Heart right ventricle (tissue), 16 donors: ENCODE measurements around the gene P2RX3. TPM values are rescaled to one million over a fixed set of nuclear protein-coding genes. Genes with fewer than 3 reads are reported as not detected.

Experiments used
- ATAC-seq, 8 donors: fragments of 200-7000 bp; cut with Tn5 transposase; one replicate each; pipeline ENCODE4 v1.9.1; 2020; ENCODE audit warnings: mild to moderate bottlenecking in 8 of 8, moderate library complexity in 8 of 8, moderate number of reproducible peaks in 1 of 8
- DNase-seq, 2 donors: peaks; one replicate each; pipeline ENCODE4 v3.0.0-alpha.2; 2020
- H3K27ac ChIP-seq, 10 donors: fragments of 200-600 bp; sonication (generic) in 2 of 10; one replicate each; pipeline versions ENCODE4 v1.5.0 to v1.8.0; 2020 to 2022; ENCODE audit warnings: mild to moderate bottlenecking in 3 of 10
- H3K27me3 ChIP-seq, 7 donors: fragments of 200-600 bp; one replicate each; pipeline ENCODE4 v1.8.0; 2021 to 2022; ENCODE audit warnings: mild to moderate bottlenecking in 2 of 7
- H3K36me3 ChIP-seq, 9 donors: fragments of 200-600 bp; sonication (generic) in 1 of 9; one replicate each; pipeline versions ENCODE4 v1.5.0 to v1.8.0; 2020 to 2022; ENCODE audit warnings: mild to moderate bottlenecking in 2 of 9
- H3K4me1 ChIP-seq, 9 donors: fragments of 200-600 bp; sonication (generic) in 1 of 9; one replicate each; pipeline versions ENCODE4 v1.5.0 to v1.8.0; 2020 to 2022; ENCODE audit warnings: mild to moderate bottlenecking in 4 of 9
- H3K4me3 ChIP-seq, 10 donors: fragments of 200-600 bp; sonication (generic) in 2 of 10; one replicate each; pipeline versions ENCODE4 v1.5.0 to v1.8.0; 2020 to 2022; ENCODE audit warnings: mild to moderate bottlenecking in 7 of 10, moderate library complexity in 2 of 10
- H3K9me3 ChIP-seq, 11 donors: fragments of 200-600 bp in 10 of 11; sonication (generic) in 2 of 11; one replicate each; pipeline versions ENCODE4 v1.5.0 to v1.8.0; 2013 to 2022; ENCODE audit warnings: mild to moderate bottlenecking in 2 of 11, control low read depth in 1 of 11, moderate library complexity in 1 of 11
- WGBS, 2 donors: extraction: QIAGEN DNeasy Blood & Tissue Kit; methylation state at CpG; one replicate each; pipeline ENCODE4 v1.1.7; 2013; ENCODE audit warnings: inconsistent platforms in 1 of 2; 5-methylcytosine and 5-hydroxymethylcytosine counted together
- intact Hi-C, 10 donors: fragments of 100-400 bp; cut with DNase I; formaldehyde crosslinking; loops; one replicate each; pipeline versions ENCODE4 v1.11.1 to v1.14.2; 2022
- polyA plus RNA-seq, 2 donors: library from polyadenylated mRNA; stranded (reverse); fragments of 200-250 nt; gene quantifications; one replicate each; pipeline ENCODE4 v1.2.3, GENCODE V29; 2013
- total RNA-seq, 10 donors: library from RNA; stranded (reverse); fragmentation: NEBNext Ultra II Directional in 3 of 10; extraction: Animal tissue kit (Norgen Biotek cat#: 25700) in 3 of 10; gene quantifications; one replicate each; pipeline versions ENCODE4 v1.2.1 to v1.2.4, GENCODE V29; 2021 to 2023
- TF ChIP-seq, protein P1 (sequence below), 9 donors: fragments of 200-600 bp; sonication (generic) in 2 of 9; IDR thresholded peaks; one replicate each; pipeline versions ENCODE4 v1.5.0 to v1.8.0; 2021 to 2022; ENCODE audit warnings: antibody characterized with exemption in 9 of 9, mild to moderate bottlenecking in 5 of 9, moderate library complexity in 1 of 9
- donor health status: Arrhythmogenic right ventricular cardiomyopathy.
- donor health status: ischemic (EF 13 %, LVEDD 7.1; RV severe dilation, severe dysfunction).
- donor health status: healthy with polysubstance abuse.
- donor health status: DM: no; HTN: yes; CAD: no.
- donor health status: DM: no; HTN: no; CAD: no.
- donor health status: ischemic (EF 25% LVEDD 6.9; RV normal size, moderate dysfunction).
- donor health status: ischemic (EF 25% LVEDD 5.7; RV mildly dilated, moderate dysfunction).
- donor health status: healthy.
- donor health status: DM: yes; HTN: yes; CAD: no.
- donor health status: Ischemic cardiomyopathy.
- donor health status: ischemic (EF 35%, LVEDD 5.7; RV mildly dilated, moderate dysfunction).
- donor health status: nonischemic (EF 11% LVEDD 7.7; RV severe dilation, severe dysfunction).
- donor health status: DM: yes; HTN: yes; CAD: no.
- donor health status: PGD.
- donor health status: ischemic (EF 29% LVEDD 5.4; RV normal size, mild dysfunction).
- donor health status: nonischemic (EF 23%, LVEDD 6.1; RV moderate dilation, normal function).

Gene P2RX3
- total and polyA plus RNA-seq, 12 donors = 0.32 to 5.1 (median 1.4) TPM

DNA sequence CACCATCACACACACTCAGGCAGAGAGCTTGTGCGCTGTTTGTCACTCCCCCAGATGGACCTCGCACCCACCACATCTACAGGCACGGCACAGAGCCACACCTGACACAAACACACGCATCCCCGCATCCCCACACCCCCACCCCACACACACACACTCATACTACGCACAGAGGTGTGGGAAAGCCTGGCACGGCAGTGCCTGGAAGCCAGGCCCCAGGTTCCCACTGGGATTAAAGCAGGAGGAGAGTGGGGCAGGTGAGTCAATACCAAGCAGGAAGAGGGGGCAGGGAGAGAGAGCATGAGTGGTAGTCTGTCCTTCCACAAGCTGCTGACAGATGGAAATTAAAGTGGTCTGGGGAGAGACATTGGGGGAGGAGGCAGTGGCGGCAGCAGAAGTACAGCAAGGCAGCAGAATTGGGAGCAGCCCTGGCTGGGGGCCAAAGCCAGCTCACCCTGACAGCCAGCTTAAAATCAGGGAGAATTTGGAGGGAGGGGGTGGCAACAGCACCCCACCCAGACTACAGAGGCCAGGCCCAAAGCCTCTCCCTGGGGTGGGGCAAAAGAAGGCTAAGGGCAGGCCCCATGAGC is 34.1 kb upstream of the P2RX3 start:
- no peaks in the 10 kb centered on the region for H3K27me3 ChIP-seq
- intact Hi-C loops = no loop called here
- TF ChIP-seq, protein P1, sequence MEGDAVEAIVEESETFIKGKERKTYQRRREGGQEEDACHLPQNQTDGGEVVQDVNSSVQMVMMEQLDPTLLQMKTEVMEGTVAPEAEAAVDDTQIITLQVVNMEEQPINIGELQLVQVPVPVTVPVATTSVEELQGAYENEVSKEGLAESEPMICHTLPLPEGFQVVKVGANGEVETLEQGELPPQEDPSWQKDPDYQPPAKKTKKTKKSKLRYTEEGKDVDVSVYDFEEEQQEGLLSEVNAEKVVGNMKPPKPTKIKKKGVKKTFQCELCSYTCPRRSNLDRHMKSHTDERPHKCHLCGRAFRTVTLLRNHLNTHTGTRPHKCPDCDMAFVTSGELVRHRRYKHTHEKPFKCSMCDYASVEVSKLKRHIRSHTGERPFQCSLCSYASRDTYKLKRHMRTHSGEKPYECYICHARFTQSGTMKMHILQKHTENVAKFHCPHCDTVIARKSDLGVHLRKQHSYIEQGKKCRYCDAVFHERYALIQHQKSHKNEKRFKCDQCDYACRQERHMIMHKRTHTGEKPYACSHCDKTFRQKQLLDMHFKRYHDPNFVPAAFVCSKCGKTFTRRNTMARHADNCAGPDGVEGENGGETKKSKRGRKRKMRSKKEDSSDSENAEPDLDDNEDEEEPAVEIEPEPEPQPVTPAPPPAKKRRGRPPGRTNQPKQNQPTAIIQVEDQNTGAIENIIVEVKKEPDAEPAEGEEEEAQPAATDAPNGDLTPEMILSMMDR (IDR thresholded peaks at IDR 0.05) = no peak
- no peak for DNase-seq
- 83 to 90% methylated on average over 8 of the region's 8 CpGs for WGBS, 2 donors
- no peak overlapping the region for H3K4me3 ChIP-seq
- peaks cover 0 to 50% (median 44%) of the 10 kb centered on the region in 9 donors for H3K4me1 ChIP-seq
- H3K27ac ChIP-seq = peak overlapping the region in 2 of 10 donors; percentile 11 to 44
- peaks cover 0 to 23% (median 14%) of the 10 kb centered on the region in 11 donors for H3K9me3 ChIP-seq
- peak in 1 of 8 donors; percentile 19 for ATAC-seq
- H3K36me3 ChIP-seq = peaks cover 15 to 79% (median 33%) of the 10 kb centered on the region in 9 donors

DNA sequence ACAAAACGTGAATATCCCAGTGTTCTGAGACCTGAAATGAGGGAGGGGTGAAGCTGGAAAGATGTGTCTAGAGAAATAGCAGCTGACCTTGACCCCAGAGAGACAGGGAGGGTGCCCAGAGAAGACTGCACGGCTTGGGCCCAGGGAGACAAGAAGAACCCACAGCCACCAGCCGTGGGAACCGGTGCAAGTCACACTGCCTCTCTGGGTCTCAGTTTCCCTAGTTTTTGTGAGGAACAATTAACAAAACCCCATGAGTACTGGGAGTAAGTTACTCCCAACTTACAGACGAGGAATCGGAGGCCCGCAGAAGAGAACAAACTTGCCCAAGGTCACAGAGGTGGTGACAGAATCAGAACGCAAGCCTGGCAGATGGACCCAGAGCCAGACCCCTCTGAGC is 32.6 kb upstream of the P2RX3 start:
- Histone ChIP-seq H3K27me3 (no peaks in the 10 kb centered on the region), H3K27ac (no peak overlapping the region), H3K4me3 (no peak overlapping the region), H3K36me3 (peaks cover 4 to 79% (median 19%) of the 10 kb centered on the region in 9 donors), H3K9me3 (peaks cover 0 to 9% (median 0%) of the 10 kb centered on the region in 11 donors), H3K4me1 (peaks cover 3 to 64% (median 58%) of the 10 kb centered on the region in 9 donors)
- ATAC-seq = no peak
- intact Hi-C loops = no loop called here
- WGBS, 2 donors = 87 to 92% methylated on average over 8 of the region's 8 CpGs
- TF ChIP-seq, protein P1 (IDR thresholded peaks at IDR 0.05) = no peak
- DNase-seq = no peak

DNA sequence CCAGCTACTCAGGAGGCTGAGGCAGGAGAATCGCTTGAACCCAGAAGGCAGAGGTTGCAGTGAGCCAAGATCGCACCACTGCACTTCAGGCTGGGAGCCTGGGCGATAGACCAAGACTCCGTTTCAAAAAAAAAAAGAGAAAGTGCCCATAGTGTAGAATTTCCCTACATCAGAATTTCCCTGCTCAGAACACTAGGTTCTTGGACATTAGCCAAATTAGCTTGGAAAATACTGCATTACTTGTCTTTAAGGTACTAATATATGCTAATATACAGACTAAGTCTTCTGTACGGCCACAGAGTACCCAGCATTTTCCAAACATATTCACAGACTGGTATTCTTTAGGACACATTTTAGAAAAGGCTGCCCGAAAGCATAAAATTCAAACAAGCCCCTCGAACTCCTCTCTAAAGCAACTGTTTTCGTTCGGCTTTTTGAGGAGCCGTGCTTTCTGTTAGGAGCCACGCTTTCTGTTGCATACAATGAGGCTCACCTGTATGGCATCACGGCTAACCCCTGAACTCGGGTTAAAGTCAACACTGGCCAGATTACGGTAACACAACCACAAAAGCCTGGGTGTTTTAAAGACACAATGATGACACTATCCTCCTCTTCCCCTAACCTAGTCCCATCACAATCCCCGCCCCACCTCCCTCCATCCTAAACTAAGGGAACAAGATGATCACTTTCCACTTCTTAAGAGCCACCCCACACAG is 31.8 kb upstream of the P2RX3 start:
- H3K9me3 ChIP-seq = peaks cover 0 to under 1% (median 0%) of the 10 kb centered on the region in 11 donors
- H3K36me3 ChIP-seq = peaks cover 3 to 72% (median 11%) of the 10 kb centered on the region in 9 donors
- TF ChIP-seq, protein P1 (IDR thresholded peaks at IDR 0.05) = no peak
- 88 to 90% methylated on average over 15 of the region's 15 CpGs for WGBS, 2 donors
- no peak overlapping the region for H3K4me3 ChIP-seq
- no peaks in the 10 kb centered on the region for H3K27me3 ChIP-seq
- ATAC-seq (no peak), DNase-seq (no peak)
- intact Hi-C loops = no loop called here
- H3K27ac ChIP-seq = no peak overlapping the region
- H3K4me1 ChIP-seq = peaks cover 3 to 72% (median 66%) of the 10 kb centered on the region in 9 donors

DNA sequence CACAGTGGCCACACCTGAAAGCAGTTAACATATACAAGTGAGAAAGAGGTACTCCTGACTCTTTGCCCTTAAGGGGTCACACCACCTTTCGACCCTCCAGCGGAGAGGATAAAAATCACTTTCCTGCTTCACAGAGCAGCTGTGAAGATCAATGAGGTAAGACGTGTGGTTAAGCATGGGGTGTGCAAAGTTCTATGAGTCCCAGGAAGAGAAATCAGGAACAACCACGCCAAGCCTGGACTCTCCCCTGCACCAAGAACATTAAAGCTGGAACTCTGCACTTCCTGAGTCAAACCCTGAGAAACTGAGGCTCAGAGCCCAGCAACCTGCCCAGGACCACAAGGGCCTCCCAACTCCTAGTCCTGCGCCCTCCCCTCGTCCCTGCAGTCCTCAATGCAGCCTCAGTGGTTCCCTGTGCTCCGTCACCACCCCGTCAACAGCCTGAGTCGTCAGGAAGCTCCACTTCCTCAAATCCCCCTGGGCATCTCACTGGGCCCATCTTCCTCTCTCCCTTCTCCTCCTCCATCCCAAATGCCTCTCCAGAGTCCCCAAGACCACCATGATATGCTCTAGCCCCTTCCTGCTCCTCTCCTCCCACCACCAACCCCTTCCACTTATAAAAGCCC is 31.1 kb upstream of the P2RX3 start:
- Histone ChIP-seq H3K27ac (peak overlapping the region in 2 of 10 donors; percentile 21 to 36), H3K27me3 (no peaks in the 10 kb centered on the region), H3K4me1 (peaks cover 7 to 79% (median 73%) of the 10 kb centered on the region in 9 donors), H3K9me3 (no peaks in the 10 kb centered on the region), H3K36me3 (peaks cover 0 to 67% (median 4%) of the 10 kb centered on the region in 9 donors), H3K4me3 (no peak overlapping the region)
- DNase-seq (no peak), ATAC-seq (no peak)
- intact Hi-C loops = no loop called here
- TF ChIP-seq, protein P1 (IDR thresholded peaks at IDR 0.05) = no peak
- 61 to 67% methylated on average over 9 of the region's 9 CpGs for WGBS, 2 donors
